GM19351 (cell line): ENCODE measurements around the gene CCT8L2.
"Not testable (repeated sequence)": the region's sequence is repeated elsewhere in the genome, so short reads cannot be mapped to it uniquely, and the experiment has no call there.

ENCODE experiments used
- ATAC-seq: cut with Tn5 transposase; IDR thresholded peaks from one replicate; pipeline ENCODE4 v1.9.1; 2021; ENCODE audit warnings: mild to moderate bottlenecking, moderate library complexity; ENCODE audit not compliant: unreplicated experiment

Gene CCT8L2

GRCh38 chr22:16559056-16559955 is 33.3 kb downstream of the CCT8L2 start:
- ATAC-seq = no peak

DNA sequence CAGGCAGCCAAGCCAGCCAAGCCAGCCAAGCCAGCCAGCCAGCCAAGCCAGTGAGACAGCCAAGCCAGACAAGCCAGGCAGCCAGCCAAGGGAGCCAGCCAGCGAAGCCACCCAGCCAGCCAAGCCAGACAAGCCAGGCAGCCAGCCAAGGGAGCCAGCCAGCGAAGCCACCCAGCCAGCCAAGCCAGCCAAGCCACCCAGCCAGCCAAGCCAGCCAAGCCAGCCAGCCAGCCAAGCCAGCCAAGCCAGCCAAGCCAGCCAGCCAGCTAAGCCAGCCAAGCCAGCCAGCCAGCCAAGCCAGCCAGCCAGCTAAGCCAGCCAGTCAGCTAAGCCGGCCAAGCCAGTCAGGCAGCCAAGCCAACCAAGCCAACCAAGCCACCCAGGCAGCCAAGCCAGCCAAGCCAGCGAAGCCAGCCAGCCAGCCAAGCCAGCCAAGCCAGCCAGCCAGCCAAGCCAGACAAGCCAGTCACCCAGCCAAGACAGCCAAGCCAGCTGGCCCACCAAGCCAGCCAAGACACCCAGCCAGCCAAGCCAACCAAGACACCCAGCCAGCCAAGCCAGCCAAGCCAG is 34.1 kb downstream of the CCT8L2 start:
- not testable (repeated sequence) for ATAC-seq

GRCh38 chr22:16557511-16557910 is 35.1 kb downstream of the CCT8L2 start:
- ATAC-seq = not testable (repeated sequence)

DNA sequence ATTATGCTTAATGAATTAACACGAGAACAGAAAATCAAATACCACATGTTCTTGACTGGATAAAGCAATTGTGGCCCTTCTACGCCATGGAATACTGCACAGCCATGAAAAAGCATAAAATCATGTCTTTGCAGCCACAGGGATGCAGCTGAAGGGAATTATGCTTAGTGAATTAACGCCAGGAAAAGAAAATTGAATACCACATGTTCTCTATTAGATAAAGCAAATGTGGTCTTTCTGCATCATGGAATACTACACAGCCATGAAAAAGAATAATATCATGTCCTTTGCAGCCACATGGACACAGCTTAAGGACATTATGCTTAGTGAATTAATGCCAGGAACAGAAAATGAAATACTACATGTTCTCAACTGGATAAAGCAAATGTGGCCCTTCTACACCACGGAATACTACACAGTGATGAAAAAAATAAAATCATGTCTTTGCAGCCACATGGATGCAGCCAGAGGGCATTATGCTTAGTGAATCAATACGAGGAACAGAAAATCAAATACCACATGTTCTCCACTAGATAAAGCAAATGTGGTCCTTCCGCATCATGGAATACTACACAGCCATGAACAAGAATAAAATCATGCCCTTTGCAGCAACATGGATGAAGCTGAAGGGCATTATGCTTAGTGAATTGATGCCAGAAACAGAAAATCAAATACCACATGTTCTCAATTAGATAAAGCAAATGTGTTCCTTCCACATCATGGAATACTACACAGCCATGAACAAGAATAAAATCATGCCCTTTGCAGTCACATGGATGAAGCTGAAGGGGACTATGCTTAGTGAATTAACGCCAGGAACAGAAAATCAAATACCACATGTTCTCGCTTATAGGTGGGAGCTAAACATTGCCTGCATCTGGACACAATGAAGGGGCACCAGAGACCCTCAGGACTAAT is 37.3 kb downstream of the CCT8L2 start:
- ATAC-seq = not testable (repeated sequence)

DNA sequence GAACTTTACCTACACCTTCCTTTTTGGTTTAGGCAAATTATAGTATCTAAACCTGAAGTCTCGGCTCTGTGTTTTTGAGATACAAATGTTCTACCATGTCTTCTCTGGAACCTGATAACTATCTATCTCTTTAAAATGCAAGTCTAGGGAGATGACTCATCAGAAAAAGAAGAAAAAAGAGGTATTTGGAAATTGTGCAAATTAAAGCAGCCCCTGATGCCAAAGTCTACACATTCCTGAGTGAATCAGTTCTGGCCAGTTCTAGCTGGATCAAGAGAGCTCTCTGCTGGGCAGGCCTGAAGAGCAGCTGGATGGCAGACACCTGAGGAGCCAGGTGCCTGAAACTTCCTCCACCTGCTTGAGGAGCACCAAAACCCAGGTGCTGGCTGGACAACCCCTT is 49.3 kb downstream of the CCT8L2 start:
- ATAC-seq = not testable (repeated sequence)
